OCI-LY7 (cell line): Measurements from ENCODE around the gene NVL. TPM values are rescaled to one million over a fixed set of nuclear protein-coding genes. Genes with fewer than 3 reads are reported as not detected.

ENCODE experiments used
- BruUV-seq: library from RNA; stranded (reverse); fragments of 400-500 nt; replicated peaks from 2 replicates; lab custom pipeline; 2021; lab: Mats Ljungman, UMichigan
- CTCF ChIA-PET: fragments of 300-600 bp; sonication (Branson Sonifier 250); formaldehyde crosslinking; loops from one replicate; lab custom pipeline; 2022; ENCODE audit warnings: antibody characterized with exemption; ENCODE audit not compliant: unreplicated experiment; lab: Charles Lee
- POLR2A ChIA-PET: fragments of 300-600 bp; sonication (Branson Sonifier 250); formaldehyde crosslinking; loops from one replicate; lab custom pipeline; 2022; ENCODE audit warnings: antibody characterized with exemption; lab: Charles Lee
- DNase-seq: peaks from one replicate; pipeline ENCODE4 v3.0.0-alpha.2; 2015; ENCODE audit warnings: low spot score
- H2AFZ ChIP-seq: fragments of 200-600 bp; sonication (generic), shearing (Covaris generic); 2 replicates; pipeline ENCODE4 v1.6.1; 2014; ENCODE audit warnings: mild to moderate bottlenecking, antibody characterized with exemption, low read length, moderate library complexity
- H3K27ac ChIP-seq: fragments of 200-600 bp; sonication (generic); 2 replicates; pipeline ENCODE4 v1.5.1; 2014; ENCODE audit warnings: mixed run types, low read depth, mild to moderate bottlenecking, moderate library complexity, low read length, inconsistent platforms; ENCODE audit not compliant: poor library complexity, severe bottlenecking
- H3K36me3 ChIP-seq: fragments of 200-600 bp; sonication (generic); 2 replicates; pipeline ENCODE4 v1.6.1; 2014; ENCODE audit warnings: mild to moderate bottlenecking, antibody characterized with exemption, low read length, moderate library complexity, mixed read lengths; ENCODE audit not compliant: insufficient read depth
- H3K4me1 ChIP-seq: fragments of 200-600 bp; sonication (generic); 2 replicates; pipeline ENCODE4 v1.5.1; 2014; ENCODE audit warnings: mild to moderate bottlenecking, low read length; ENCODE audit not compliant: insufficient read depth, poor library complexity, severe bottlenecking
- H3K4me2 ChIP-seq: fragments of 200-600 bp; sonication (generic); 2 replicates; pipeline ENCODE4 v1.6.1; 2014; ENCODE audit warnings: mild to moderate bottlenecking, low read length
- H3K4me3 ChIP-seq: fragments of 200-600 bp; sonication (generic); 2 replicates; pipeline ENCODE4 v1.5.1; 2014; ENCODE audit warnings: mild to moderate bottlenecking, low read depth, low read length; ENCODE audit not compliant: poor library complexity, severe bottlenecking
- H3K79me2 ChIP-seq: fragments of 200-600 bp; sonication (generic); 2 replicates; pipeline ENCODE4 v1.6.1; 2016; ENCODE audit warnings: low read depth, mild to moderate bottlenecking, low read length, moderate library complexity, mixed read lengths; ENCODE audit not compliant: insufficient read depth
- H3K9me2 ChIP-seq: fragments of 200-600 bp; sonication (generic); 2 replicates; pipeline ENCODE4 v1.6.1; 2016; ENCODE audit warnings: mild to moderate bottlenecking, low read length, mixed read lengths; ENCODE audit not compliant: insufficient read depth
- H3K9me3 ChIP-seq: fragments of 200-600 bp; sonication (generic); 2 replicates; pipeline ENCODE4 v1.6.1; 2014; ENCODE audit warnings: mild to moderate bottlenecking, mixed run types, low read length, mixed read lengths
- H4K20me1 ChIP-seq: fragments of 200-600 bp; sonication (generic); 2 replicates; pipeline ENCODE4 v1.6.1; 2014; ENCODE audit warnings: mild to moderate bottlenecking, antibody characterized with exemption, low read length, moderate library complexity, mixed read lengths; ENCODE audit not compliant: insufficient read depth
- EZH2phosphoT487 ChIP-seq: fragments of 200-600 bp; sonication (generic); IDR thresholded peaks from 2 replicates; pipeline ENCODE4 v1.6.1; 2018; ENCODE audit warnings: low read depth, borderline replicate concordance, mild to moderate bottlenecking, mixed run types, antibody characterized with exemption, low read length, moderate library complexity, mixed read lengths
- intact Hi-C: fragments of 100-400 bp; cut with micrococcal nuclease; formaldehyde crosslinking; loops from one replicate; pipeline ENCODE4 v1.10.0; 2022; ENCODE audit not compliant: unreplicated experiment
- microRNA-seq: library from miRNA; unstranded; fragments of <30 nt; microRNA quantifications from one replicate; pipeline ENCODE4 v1.2.0, GENCODE V29; 2022; ENCODE audit warnings: borderline replicate concordance
- small RNA-seq: library from RNA; depleted of rRNA; stranded (forward); fragments of <200 nt; gene quantifications from one replicate; pipeline ENCODE3, GENCODE V24; 2014
- total RNA-seq, 2 experiments: library from RNA; depleted of rRNA in 1 of 2; stranded (reverse); fragments of >200 nt in 1 of 2; shearing (Covaris generic) in 1 of 2; gene quantifications; 2 replicates each; pipeline ENCODE4 v1.2.3, GENCODE V29; 2014 to 2022
- TF ChIP-seq, protein P1 (sequence below): fragments of 200-600 bp; sonication (generic); conservative IDR thresholded peaks from 2 replicates; pipeline ENCODE4 v1.5.1; 2014; ENCODE audit warnings: mild to moderate bottlenecking, antibody characterized with exemption, low read length, moderate library complexity, mixed read lengths

NVL gene
- total RNA-seq, 2 experiments from 2014 or later = 31.6 to 43.0 TPM

DNA sequence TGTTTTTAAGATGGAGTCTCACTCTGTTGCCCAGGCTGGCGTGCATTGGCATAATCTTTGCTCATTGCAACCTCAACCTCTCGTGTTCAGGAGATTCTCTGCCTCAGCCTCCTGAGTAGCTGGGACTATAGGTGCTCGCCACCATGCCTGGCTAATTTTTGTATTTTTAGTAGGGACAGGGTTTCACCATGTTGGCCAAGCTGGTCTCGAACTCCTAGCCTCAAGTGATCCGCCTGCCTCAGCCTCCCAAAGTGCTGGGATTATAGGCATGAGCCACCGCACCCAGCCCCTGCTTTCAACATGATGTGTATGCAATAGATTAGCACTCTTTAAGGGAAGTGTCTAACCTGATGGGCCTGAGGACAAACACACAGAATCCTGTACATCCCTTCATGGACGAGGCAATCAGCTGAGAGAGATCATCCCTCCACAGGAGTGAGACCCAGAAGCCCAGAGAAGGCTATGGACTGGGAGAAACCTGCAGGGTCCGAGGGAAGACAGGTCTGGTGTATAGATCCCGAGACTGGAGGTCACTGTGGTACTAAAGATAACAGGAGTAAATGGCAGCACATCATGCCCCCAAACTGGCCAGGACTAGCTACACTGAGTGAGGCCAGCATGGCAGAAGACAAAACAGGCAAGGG lies 152.5 kb downstream of the NVL start:
- no peak overlapping the region for H3K27ac ChIP-seq
- H3K9me2 ChIP-seq = no peaks in the 10 kb centered on the region
- H3K4me3 ChIP-seq = no peak overlapping the region
- no TSS peak for BruUV-seq
- no peak overlapping the region for H2AFZ ChIP-seq
- DNase-seq = no peak
- no peak for TF ChIP-seq EZH2phosphoT487
- TF ChIP-seq, protein P1, sequence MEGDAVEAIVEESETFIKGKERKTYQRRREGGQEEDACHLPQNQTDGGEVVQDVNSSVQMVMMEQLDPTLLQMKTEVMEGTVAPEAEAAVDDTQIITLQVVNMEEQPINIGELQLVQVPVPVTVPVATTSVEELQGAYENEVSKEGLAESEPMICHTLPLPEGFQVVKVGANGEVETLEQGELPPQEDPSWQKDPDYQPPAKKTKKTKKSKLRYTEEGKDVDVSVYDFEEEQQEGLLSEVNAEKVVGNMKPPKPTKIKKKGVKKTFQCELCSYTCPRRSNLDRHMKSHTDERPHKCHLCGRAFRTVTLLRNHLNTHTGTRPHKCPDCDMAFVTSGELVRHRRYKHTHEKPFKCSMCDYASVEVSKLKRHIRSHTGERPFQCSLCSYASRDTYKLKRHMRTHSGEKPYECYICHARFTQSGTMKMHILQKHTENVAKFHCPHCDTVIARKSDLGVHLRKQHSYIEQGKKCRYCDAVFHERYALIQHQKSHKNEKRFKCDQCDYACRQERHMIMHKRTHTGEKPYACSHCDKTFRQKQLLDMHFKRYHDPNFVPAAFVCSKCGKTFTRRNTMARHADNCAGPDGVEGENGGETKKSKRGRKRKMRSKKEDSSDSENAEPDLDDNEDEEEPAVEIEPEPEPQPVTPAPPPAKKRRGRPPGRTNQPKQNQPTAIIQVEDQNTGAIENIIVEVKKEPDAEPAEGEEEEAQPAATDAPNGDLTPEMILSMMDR = no peak
- no peaks in the 10 kb centered on the region for H3K36me3 ChIP-seq
- ChIA-PET POLR2A (interaction anchor here (0.7 kb wide), 1 partner anchor 1758 kb away, joined by 3 read pairs; no protein-coding TSS in a partner anchor), CTCF (no interaction called here)
- no peaks in the 10 kb centered on the region for H4K20me1 ChIP-seq
- H3K4me1 ChIP-seq = peaks cover 14% of the 10 kb centered on the region
- no peaks in the 10 kb centered on the region for H3K9me3 ChIP-seq
- no peak overlapping the region for H3K4me2 ChIP-seq
- H3K79me2 ChIP-seq = no peaks in the 10 kb centered on the region
- intact Hi-C loops = no loop called here

Small RNA genes within 50 kb of the gene (microRNA-seq; reads per million reads assigned to microRNA genes)
- gene MIR320B2 = not detected

Small RNA genes within 50 kb of the gene (small RNA-seq; reads per million reads assigned to genes)
- gene MIR320B2 (not detected), gene RF00139 (not detected), gene RNU6-1008P (not detected)

Other genes starting within 250 kb of the NVL start
- 23.3 and 25.1 TPM in 2 replicates for gene FBXO28, start 216.1 kb downstream of the NVL start, total RNA-seq (2014; rRNA removed; shearing (Covaris generic))
- gene FBXO28, start 216.1 kb downstream of the NVL start, total RNA-seq (2022) = 17.4 and 20.1 TPM in 2 replicates
- 28.7 and 34.8 TPM in 2 replicates for gene DEGS1, start 146.9 kb downstream of the NVL start, total RNA-seq (2014; rRNA removed; shearing (Covaris generic))
- gene DEGS1, start 146.9 kb downstream of the NVL start, total RNA-seq (2022) = 44.4 and 53.2 TPM in 2 replicates
- gene CNIH4, start 26.7 kb upstream of the NVL start, total RNA-seq (2014; rRNA removed; shearing (Covaris generic)) = 20.7 and 24.1 TPM in 2 replicates
- 28.6 and 31.0 TPM in 2 replicates for gene CNIH4, start 26.7 kb upstream of the NVL start, total RNA-seq (2022)
- gene WDR26, start 104.6 kb upstream of the NVL start, total RNA-seq (2014; rRNA removed; shearing (Covaris generic)) = 31.3 and 32.0 TPM in 2 replicates
- 77.5 and 78.3 TPM in 2 replicates for gene WDR26, start 104.6 kb upstream of the NVL start, total RNA-seq (2022)